ENCODE measurements around the gene NPAS3.

Gene NPAS3

GRCh38 chr14:33237115-33237740 is 298.5 kb downstream of the NPAS3 start:
- no peaks in the 10 kb centered on the region for H3K27me3 Mint-ChIP-seq
- peaks cover 11% of the 10 kb centered on the region for H3K9me3 Mint-ChIP-seq
- no peak overlapping the region for H3K27ac Mint-ChIP-seq (ENCODE audit: low read depth)
- H3K4me3 Mint-ChIP-seq, result no peak overlapping the region
- H3K36me3 Mint-ChIP-seq (ENCODE audit: insufficient read depth), result no peaks in the 10 kb centered on the region
- no peak for DNase-seq (ENCODE audit: low spot score in 2 of 2)
- H3K4me1 Mint-ChIP-seq, result no peaks in the 10 kb centered on the region
- ATAC-seq (replicated peaks; ENCODE audit: extremely low read depth, poor library complexity, severe bottlenecking), result no peak

- no peak overlapping the region for H3K4me3 Mint-ChIP-seq
- H3K36me3 Mint-ChIP-seq (ENCODE audit: insufficient read depth), result no peaks in the 10 kb centered on the region
- no peak overlapping the region for H3K27ac Mint-ChIP-seq (ENCODE audit: low read depth)
- DNase-seq (ENCODE audit: low spot score in 2 of 2) (no peak), ATAC-seq (replicated peaks; ENCODE audit: extremely low read depth, poor library complexity, severe bottlenecking) (no peak)
- no peaks in the 10 kb centered on the region for H3K27me3 Mint-ChIP-seq
- H3K4me1 Mint-ChIP-seq, result no peaks in the 10 kb centered on the region
- H3K9me3 Mint-ChIP-seq, result peaks cover 16% of the 10 kb centered on the region
Observed at GRCh38 chr14:33239465-33239864, 300.8 kb downstream of the NPAS3 start.

DNA sequence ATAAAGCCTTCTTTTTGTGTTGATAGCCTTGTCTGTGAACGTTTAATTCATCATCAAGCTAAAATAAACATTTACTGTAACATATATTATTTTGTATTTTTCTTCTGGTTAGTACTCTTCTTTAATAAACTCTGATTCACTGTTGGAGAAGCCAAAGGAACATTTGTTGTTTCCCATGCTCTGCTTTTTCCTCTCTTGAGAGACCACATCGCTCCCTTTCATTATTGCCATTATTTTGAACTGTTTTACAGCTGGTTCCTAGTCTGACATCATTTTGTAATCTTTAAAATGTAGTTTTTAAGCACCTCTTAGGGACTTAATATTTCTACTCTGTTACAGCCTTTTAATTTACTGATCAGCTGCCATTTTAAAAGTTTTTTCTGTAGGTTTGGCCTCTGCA is 301.8 kb downstream of the NPAS3 start:
- H3K27ac Mint-ChIP-seq (ENCODE audit: low read depth), result no peak overlapping the region
- peaks cover 11% of the 10 kb centered on the region for H3K9me3 Mint-ChIP-seq
- no peaks in the 10 kb centered on the region for H3K27me3 Mint-ChIP-seq
- H3K4me3 Mint-ChIP-seq, result no peak overlapping the region
- no peak for ATAC-seq (replicated peaks; ENCODE audit: extremely low read depth, poor library complexity, severe bottlenecking)
- DNase-seq (ENCODE audit: low spot score in 2 of 2), result no peak
- no peaks in the 10 kb centered on the region for H3K36me3 Mint-ChIP-seq (ENCODE audit: insufficient read depth)
- no peaks in the 10 kb centered on the region for H3K4me1 Mint-ChIP-seq

DNA sequence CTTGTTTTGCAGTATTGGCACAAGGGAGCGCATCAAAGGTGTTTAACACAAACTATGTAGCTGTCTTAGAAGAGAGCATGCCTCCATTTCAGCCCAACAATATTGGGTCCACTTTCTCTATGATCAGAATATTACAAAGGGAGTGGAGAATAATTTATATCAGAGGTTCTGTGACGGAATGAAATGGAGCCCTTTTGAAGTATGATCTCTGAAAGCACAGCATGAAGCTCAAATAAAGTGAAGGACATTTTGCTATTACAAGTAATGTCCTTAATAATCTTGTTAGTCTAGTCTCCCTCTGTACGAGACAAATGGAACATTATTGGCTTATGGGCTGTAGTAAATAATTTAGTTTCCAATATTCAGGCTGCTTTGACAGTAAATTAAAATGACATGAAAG is 302.7 kb downstream of the NPAS3 start:
- Mint-ChIP-seq H3K4me1 (no peaks in the 10 kb centered on the region), H3K9me3 (peaks cover 11% of the 10 kb centered on the region), H3K27ac (ENCODE audit: low read depth) (no peak overlapping the region), H3K36me3 (ENCODE audit: insufficient read depth) (no peaks in the 10 kb centered on the region), H3K27me3 (no peaks in the 10 kb centered on the region), H3K4me3 (no peak overlapping the region)
- ATAC-seq (replicated peaks; ENCODE audit: extremely low read depth, poor library complexity, severe bottlenecking) (no peak), DNase-seq (ENCODE audit: low spot score in 2 of 2) (no peak)

DNA sequence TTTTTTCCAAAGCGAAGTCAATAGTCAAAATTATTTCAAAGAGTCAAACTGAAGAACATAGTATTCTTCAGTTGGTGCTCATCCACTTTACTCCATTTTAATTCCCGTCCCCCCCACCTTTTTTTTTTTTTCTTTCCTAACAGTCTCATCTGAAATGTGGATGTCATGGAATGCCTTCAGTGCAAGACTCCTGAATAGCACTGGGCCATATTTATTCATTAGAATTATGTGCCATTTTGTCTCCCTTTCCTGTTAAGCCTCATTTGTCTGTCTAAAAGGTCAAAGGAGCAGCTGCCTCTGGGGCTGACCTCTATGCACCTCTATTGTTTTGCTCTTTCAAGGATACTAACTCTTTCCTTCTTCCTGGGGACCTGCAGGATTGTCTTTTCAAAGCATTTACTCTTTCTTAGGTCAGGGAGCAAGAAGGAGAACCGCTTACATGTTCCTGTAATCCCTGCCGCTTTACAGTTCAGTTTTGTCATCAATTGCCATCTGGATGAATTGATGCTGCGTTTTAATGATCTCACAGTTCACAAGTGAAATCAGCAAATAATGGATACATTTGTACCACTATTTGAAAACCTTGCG is 310.6 kb downstream of the NPAS3 start:
- Mint-ChIP-seq H3K27ac (ENCODE audit: low read depth) (no peak overlapping the region), H3K27me3 (no peaks in the 10 kb centered on the region), H3K36me3 (ENCODE audit: insufficient read depth) (no peaks in the 10 kb centered on the region), H3K9me3 (peaks cover 16% of the 10 kb centered on the region), H3K4me1 (no peaks in the 10 kb centered on the region), H3K4me3 (no peak overlapping the region)
- no peak for ATAC-seq (replicated peaks; ENCODE audit: extremely low read depth, poor library complexity, severe bottlenecking)
- no peak for DNase-seq (ENCODE audit: low spot score in 2 of 2)

- DNase-seq (ENCODE audit: low spot score in 2 of 2) (no peak), ATAC-seq (replicated peaks; ENCODE audit: extremely low read depth, poor library complexity, severe bottlenecking) (no peak)
- Mint-ChIP-seq H3K27me3 (no peaks in the 10 kb centered on the region), H3K4me3 (no peak overlapping the region), H3K9me3 (peaks cover 20% of the 10 kb centered on the region), H3K27ac (ENCODE audit: low read depth) (no peak overlapping the region), H3K4me1 (no peaks in the 10 kb centered on the region), H3K36me3 (ENCODE audit: insufficient read depth) (no peaks in the 10 kb centered on the region)
Observed at GRCh38 chr14:33250963-33251362, 312.3 kb downstream of the NPAS3 start.

DNA sequence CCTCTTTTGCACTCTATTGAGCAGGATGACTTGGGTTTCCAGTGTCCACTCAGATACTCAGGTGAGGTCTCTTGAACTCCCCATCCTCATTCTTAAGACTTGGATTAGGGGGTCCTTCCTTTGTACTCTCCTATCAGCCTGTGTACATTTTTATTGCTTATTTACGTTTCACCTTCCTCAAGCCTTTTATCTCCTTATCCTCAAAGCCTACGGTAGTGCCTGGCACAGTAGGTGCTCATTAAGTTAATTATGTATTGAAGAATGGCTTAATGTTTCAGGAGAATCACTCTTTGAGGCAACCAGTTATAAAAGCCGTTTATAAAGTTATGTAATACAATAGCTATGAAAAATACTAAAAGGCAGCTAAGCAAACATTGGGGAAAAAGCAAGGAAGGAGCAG is 315.7 kb downstream of the NPAS3 start:
- ATAC-seq (replicated peaks; ENCODE audit: extremely low read depth, poor library complexity, severe bottlenecking) (no peak), DNase-seq (ENCODE audit: low spot score in 2 of 2) (no peak)
- no peaks in the 10 kb centered on the region for H3K36me3 Mint-ChIP-seq (ENCODE audit: insufficient read depth)
- no peaks in the 10 kb centered on the region for H3K27me3 Mint-ChIP-seq
- H3K4me1 Mint-ChIP-seq, result no peaks in the 10 kb centered on the region
- no peak overlapping the region for H3K4me3 Mint-ChIP-seq
- peaks cover 26% of the 10 kb centered on the region for H3K9me3 Mint-ChIP-seq
- H3K27ac Mint-ChIP-seq (ENCODE audit: low read depth), result no peak overlapping the region

- ATAC-seq (replicated peaks; ENCODE audit: extremely low read depth, poor library complexity, severe bottlenecking) (no peak), DNase-seq (ENCODE audit: low spot score in 2 of 2) (no peak)
- Mint-ChIP-seq H3K36me3 (ENCODE audit: insufficient read depth) (no peaks in the 10 kb centered on the region), H3K9me3 (peaks cover 23% of the 10 kb centered on the region), H3K4me3 (no peak overlapping the region), H3K27ac (ENCODE audit: low read depth) (no peak overlapping the region), H3K27me3 (no peaks in the 10 kb centered on the region), H3K4me1 (no peaks in the 10 kb centered on the region)
Observed at GRCh38 chr14:33254861-33255395, 316.2 kb downstream of the NPAS3 start.

- Mint-ChIP-seq H3K36me3 (ENCODE audit: insufficient read depth) (no peaks in the 10 kb centered on the region), H3K27ac (ENCODE audit: low read depth) (no peak overlapping the region), H3K4me1 (no peaks in the 10 kb centered on the region), H3K4me3 (no peak overlapping the region), H3K9me3 (peaks cover 35% of the 10 kb centered on the region), H3K27me3 (no peaks in the 10 kb centered on the region)
- ATAC-seq (replicated peaks; ENCODE audit: extremely low read depth, poor library complexity, severe bottlenecking) (no peak), DNase-seq (ENCODE audit: low spot score in 2 of 2) (no peak)
Observed at GRCh38 chr14:33257796-33258195, 319.1 kb downstream of the NPAS3 start.

GRCh38 chr14:33259764-33260163 is 321.1 kb downstream of the NPAS3 start:
- no peaks in the 10 kb centered on the region for H3K4me1 Mint-ChIP-seq
- H3K27ac Mint-ChIP-seq (ENCODE audit: low read depth), result no peak overlapping the region
- peaks cover 25% of the 10 kb centered on the region for H3K9me3 Mint-ChIP-seq
- ATAC-seq (replicated peaks; ENCODE audit: extremely low read depth, poor library complexity, severe bottlenecking), result no peak
- H3K36me3 Mint-ChIP-seq (ENCODE audit: insufficient read depth), result no peaks in the 10 kb centered on the region
- H3K4me3 Mint-ChIP-seq, result no peak overlapping the region
- no peak for DNase-seq (ENCODE audit: low spot score in 2 of 2)
- H3K27me3 Mint-ChIP-seq, result no peaks in the 10 kb centered on the region

- H3K27me3 Mint-ChIP-seq, result no peaks in the 10 kb centered on the region
- H3K4me1 Mint-ChIP-seq, result no peaks in the 10 kb centered on the region
- no peaks in the 10 kb centered on the region for H3K36me3 Mint-ChIP-seq (ENCODE audit: insufficient read depth)
- H3K9me3 Mint-ChIP-seq, result peaks cover 20% of the 10 kb centered on the region
- no peak for DNase-seq (ENCODE audit: low spot score in 2 of 2)
- no peak for ATAC-seq (replicated peaks; ENCODE audit: extremely low read depth, poor library complexity, severe bottlenecking)
- H3K27ac Mint-ChIP-seq (ENCODE audit: low read depth), result no peak overlapping the region
- no peak overlapping the region for H3K4me3 Mint-ChIP-seq
Observed at GRCh38 chr14:33271216-33271615, 332.5 kb downstream of the NPAS3 start.

DNA sequence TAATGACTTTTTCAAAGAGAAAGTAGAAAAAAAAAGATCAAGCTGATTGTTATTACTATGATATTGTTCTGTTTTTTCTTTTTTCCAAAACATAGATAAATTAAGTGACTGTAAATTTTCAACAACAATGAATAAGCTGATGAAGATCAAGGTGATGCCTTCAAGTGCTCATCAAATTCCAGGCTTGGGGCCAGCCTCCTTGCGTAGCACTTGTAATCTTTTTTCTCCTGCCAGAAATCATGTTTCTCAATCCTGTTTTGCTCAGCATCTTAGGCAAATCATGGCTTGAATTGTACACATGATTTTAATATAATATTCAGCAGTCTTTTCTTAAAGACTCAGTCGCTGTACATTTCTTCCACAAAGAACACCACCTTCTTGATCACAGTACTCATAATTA is 333.2 kb downstream of the NPAS3 start:
- Mint-ChIP-seq H3K36me3 (ENCODE audit: insufficient read depth) (no peaks in the 10 kb centered on the region), H3K27me3 (no peaks in the 10 kb centered on the region), H3K4me1 (no peaks in the 10 kb centered on the region), H3K4me3 (no peak overlapping the region), H3K27ac (ENCODE audit: low read depth) (no peak overlapping the region), H3K9me3 (peaks cover 20% of the 10 kb centered on the region)
- ATAC-seq (replicated peaks; ENCODE audit: extremely low read depth, poor library complexity, severe bottlenecking), result no peak
- no peak for DNase-seq (ENCODE audit: low spot score in 2 of 2)

DNA sequence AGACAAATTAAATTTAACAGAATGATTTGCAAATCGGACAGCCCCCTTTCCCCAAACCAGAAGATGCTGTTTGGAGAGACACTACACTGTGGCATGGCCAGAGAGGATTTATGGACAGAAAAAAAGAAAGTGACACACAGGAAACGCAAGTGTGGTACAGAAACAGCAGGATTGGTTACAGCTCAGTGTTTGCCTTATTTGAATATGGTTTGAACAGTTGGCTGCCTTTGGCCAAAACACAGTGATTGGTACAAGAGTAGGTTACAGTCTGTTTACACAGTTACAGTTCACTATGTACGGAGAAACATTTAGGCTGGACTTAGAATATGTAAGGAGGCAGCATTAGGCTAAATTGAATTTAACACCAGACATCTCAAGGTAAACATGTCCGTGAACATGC is 335.3 kb downstream of the NPAS3 start:
- no peak overlapping the region for H3K27ac Mint-ChIP-seq (ENCODE audit: low read depth)
- no peaks in the 10 kb centered on the region for H3K27me3 Mint-ChIP-seq
- peaks cover 24% of the 10 kb centered on the region for H3K9me3 Mint-ChIP-seq
- no peak for ATAC-seq (replicated peaks; ENCODE audit: extremely low read depth, poor library complexity, severe bottlenecking)
- no peaks in the 10 kb centered on the region for H3K4me1 Mint-ChIP-seq
- H3K36me3 Mint-ChIP-seq (ENCODE audit: insufficient read depth), result no peaks in the 10 kb centered on the region
- no peak overlapping the region for H3K4me3 Mint-ChIP-seq
- DNase-seq (ENCODE audit: low spot score in 2 of 2), result no peak

All from central memory CD8-positive, alpha-beta T cell (primary cell).